Fibroblast of lung (primary cell): ENCODE results near the gene ARMH4.

Source experiments
- CTCF ChIP-seq, 2 donors: IDR thresholded peaks in 1 of 2; conservative IDR thresholded peaks in 1 of 2; 1 replicate in 1 of 2; 2 replicates in 1 of 2; pipeline ENCODE4 v1.5.1; 2011 to 2012; ENCODE audit warnings: low read length in 2 of 2, control low read depth in 1 of 2, inconsistent platforms in 1 of 2, low read depth in 1 of 2, mild to moderate bottlenecking in 1 of 2
- EZH2 ChIP-seq: IDR thresholded peaks from 2 replicates; pipeline ENCODE4 v1.5.1; 2012; ENCODE audit warnings: low read length, control low read depth, mild to moderate bottlenecking; ENCODE audit errors: missing control alignments

GRCh38 chr14:58026967-58027366, 125.0 kb downstream of the ARMH4 start:
- no peak for TF ChIP-seq EZH2
- no peak for TF ChIP-seq CTCF (conservative IDR thresholded peaks at IDR 0.05 in 1 of 2, IDR thresholded peaks at IDR 0.05 in 1 of 2; ENCODE audit: low read depth in 1 of 2, low read length in 2 of 2)
